GM23248 (cell line): Measurements from ENCODE around the gene RPS17. TPM values are rescaled to one million over a fixed set of nuclear protein-coding genes. Genes with fewer than 3 reads are reported as not detected.

ENCODE experiments used
- DNase-seq: peaks from one replicate; pipeline ENCODE4 v3.0.0-alpha.2; 2015
- H2AFZ ChIP-seq: fragments of 200-600 bp; sonication (generic); 2 replicates; pipeline ENCODE4 v1.6.1; 2016; ENCODE audit warnings: antibody characterized with exemption
- H3F3A ChIP-seq: fragments of 200-600 bp; sonication (generic); 2 replicates; pipeline ENCODE4 v1.6.1; 2016; ENCODE audit warnings: mild to moderate bottlenecking, antibody characterized with exemption, mixed run types; ENCODE audit not compliant: insufficient read depth
- H3K27ac ChIP-seq: fragments of 200-600 bp; sonication (generic); 2 replicates; pipeline ENCODE4 v1.5.1; 2016; ENCODE audit warnings: mild to moderate bottlenecking
- H3K27me3 ChIP-seq: fragments of 200-600 bp; sonication (generic); replicated peaks from 2 replicates; pipeline ENCODE4 v1.6.1; 2016; ENCODE audit warnings: mild to moderate bottlenecking; ENCODE audit not compliant: insufficient read depth
- H3K36me3 ChIP-seq: fragments of 200-600 bp; sonication (generic); 2 replicates; pipeline ENCODE4 v1.6.1; 2016; ENCODE audit warnings: low read depth, mild to moderate bottlenecking
- H3K4me1 ChIP-seq: fragments of 200-600 bp; sonication (generic); 2 replicates; pipeline ENCODE4 v1.6.1; 2016; ENCODE audit warnings: mild to moderate bottlenecking; ENCODE audit not compliant: insufficient read depth
- H3K4me2 ChIP-seq: fragments of 200-600 bp; sonication (generic); one replicate; pipeline ENCODE4 v1.6.1; 2016; ENCODE audit warnings: mild to moderate bottlenecking; ENCODE audit not compliant: unreplicated experiment
- H3K4me3 ChIP-seq: fragments of 200-600 bp; sonication (generic); 2 replicates; pipeline ENCODE4 v1.5.1; 2016; ENCODE audit warnings: mild to moderate bottlenecking
- H3K79me2 ChIP-seq: fragments of 200-600 bp; sonication (generic); 2 replicates; pipeline ENCODE4 v1.6.1; 2016; ENCODE audit warnings: mild to moderate bottlenecking; ENCODE audit not compliant: insufficient read depth
- H3K9ac ChIP-seq: fragments of 200-600 bp; sonication (generic); 2 replicates; pipeline ENCODE4 v1.6.1; 2016; ENCODE audit warnings: mild to moderate bottlenecking
- H3K9me2 ChIP-seq: fragments of 200-600 bp; sonication (generic); 2 replicates; pipeline ENCODE4 v1.6.1; 2016; ENCODE audit warnings: mixed run types, mild to moderate bottlenecking, moderate library complexity; ENCODE audit not compliant: insufficient read depth
- H3K9me3 ChIP-seq: fragments of 200-600 bp; sonication (generic); one replicate; pipeline ENCODE4 v1.6.1; 2017; ENCODE audit warnings: low read depth
- H4K20me1 ChIP-seq: fragments of 200-600 bp; sonication (generic); 2 replicates; pipeline ENCODE4 v1.6.0; 2016; ENCODE audit not compliant: insufficient read depth
- EZH2 ChIP-seq: fragments of 200-600 bp; sonication (generic); IDR thresholded peaks from 2 replicates; pipeline ENCODE4 v1.6.1; 2018; ENCODE audit warnings: antibody characterized with exemption, mild to moderate bottlenecking; ENCODE audit not compliant: insufficient read depth, poor library complexity, severe bottlenecking
- EZH2phosphoT487 ChIP-seq: fragments of 200-600 bp; sonication (generic); IDR thresholded peaks from 2 replicates; pipeline ENCODE4 v1.6.1; 2018; ENCODE audit warnings: antibody characterized with exemption, moderate library complexity, mild to moderate bottlenecking, low read depth; ENCODE audit not compliant: insufficient read depth
- WGBS, 2 experiments: methylation state at CpG; one replicate each; pipeline ENCODE4 v1.1.6; 2015 to 2017; ENCODE audit warnings: low lambda C conversion rate in 2 of 2, low coverage in 1 of 2; ENCODE audit errors: missing lambda C conversion rate in 2 of 2; 5-methylcytosine and 5-hydroxymethylcytosine counted together
- in situ Hi-C: fragments of 300-500 bp; cut with MboI; formaldehyde crosslinking; loops from 2 replicates; pipeline ENCODE4 v1.15.0; 2020
- polyA plus RNA-seq: library from polyadenylated mRNA; unstranded; fragments of >200 nt; fragmentation: Nextera tagmentation; extraction: Ambion mirVana; gene quantifications from 2 replicates; pipeline ENCODE4 v1.2.1, GENCODE V29; 2016
- total RNA-seq: library from RNA; depleted of rRNA; stranded (reverse); fragments of >200 nt; shearing (Covaris generic); gene quantifications from 2 replicates; pipeline ENCODE4 v1.2.3, GENCODE V29; 2014

RPS17 gene
- total and polyA plus RNA-seq, 2 experiments from 2014 or later: 553 to 1,721 TPM

GRCh38 chr15:82533801-82534200 is 6.5 kb downstream of the RPS17 start:
- Histone ChIP-seq H3K9me2 (no peaks in the 10 kb centered on the region), H3F3A (peaks cover 55% of the 10 kb centered on the region), H3K4me3 (no peak overlapping the region), H3K27ac (no peak overlapping the region), H3K4me1 (peaks cover 17% of the 10 kb centered on the region), H3K36me3 (peaks cover 24% of the 10 kb centered on the region), H3K27me3 (no peaks in the 10 kb centered on the region), H3K79me2 (peaks cover 19% of the 10 kb centered on the region), H3K9me3 (no peaks in the 10 kb centered on the region), H3K9ac (no peak overlapping the region), H4K20me1 (peaks cover 23% of the 10 kb centered on the region; the same call in 1 of the 2 replicates), H3K4me2 (no peak overlapping the region), H2AFZ (no peak overlapping the region)
- TF ChIP-seq EZH2 (no peak), EZH2phosphoT487 (no peak)
- in situ Hi-C loops: loop anchor here (25.0 kb wide), 1 partner anchor 478 kb away; the partner anchor contains the start of gene C15orf40
- WGBS, 2 experiments: 96 to 100% methylated on average over 3 of the region's 3 CpGs
- DNase-seq: no peak

GRCh38 chr15:82532991-82533481 is 7.2 kb downstream of the RPS17 start:
- H3K36me3 ChIP-seq: peaks cover 17% of the 10 kb centered on the region
- H3K9ac ChIP-seq: no peak overlapping the region
- no peaks in the 10 kb centered on the region for H3K9me2 ChIP-seq
- H3K4me3 ChIP-seq: no peak overlapping the region
- DNase-seq: no peak
- WGBS, 2 experiments: 78 to 79% methylated on average over 15 of the region's 15 CpGs
- H3K27ac ChIP-seq: no peak overlapping the region
- H3F3A ChIP-seq: peaks cover 48% of the 10 kb centered on the region
- H4K20me1 ChIP-seq: peaks cover 17% of the 10 kb centered on the region; the same call in 1 of the 2 replicates
- in situ Hi-C loops: loop anchor here (25.0 kb wide), 1 partner anchor 479 kb away; the partner anchor contains the start of gene C15orf40
- TF ChIP-seq EZH2 (no peak), EZH2phosphoT487 (no peak)
- H2AFZ ChIP-seq: no peak overlapping the region
- H3K9me3 ChIP-seq: no peaks in the 10 kb centered on the region
- no peaks in the 10 kb centered on the region for H3K27me3 ChIP-seq
- peaks cover 10% of the 10 kb centered on the region for H3K4me1 ChIP-seq
- H3K79me2 ChIP-seq: peaks cover 11% of the 10 kb centered on the region
- no peak overlapping the region for H3K4me2 ChIP-seq

- H4K20me1 ChIP-seq: peaks cover 12% of the 10 kb centered on the region; the same call in 1 of the 2 replicates
- H3K4me1 ChIP-seq: 0 out of 2 replicates have a peak, but pooled peaks cover 5% of the 10 kb centered on the region
- H3K9ac ChIP-seq: no peak overlapping the region
- no peak for DNase-seq
- H3F3A ChIP-seq: peaks cover 42% of the 10 kb centered on the region
- in situ Hi-C loops: loop anchor here (25.0 kb wide), 1 partner anchor 480 kb away; the partner anchor contains the start of gene C15orf40
- peaks cover 5% of the 10 kb centered on the region for H3K79me2 ChIP-seq
- H3K27ac ChIP-seq: no peak overlapping the region
- no peak overlapping the region for H3K4me3 ChIP-seq
- H3K27me3 ChIP-seq: no peaks in the 10 kb centered on the region
- H2AFZ ChIP-seq: no peak overlapping the region
- H3K9me3 ChIP-seq: no peaks in the 10 kb centered on the region
- H3K4me2 ChIP-seq: no peak overlapping the region
- 83 to 87% methylated on average over 8 to 9 of the region's 9 CpGs for WGBS, 2 experiments
- peaks cover 11% of the 10 kb centered on the region for H3K36me3 ChIP-seq
- TF ChIP-seq EZH2 (no peak), EZH2phosphoT487 (no peak)
- H3K9me2 ChIP-seq: no peaks in the 10 kb centered on the region
These were observed 7.8 kb downstream of the RPS17 start for GRCh38 chr15:82532383-82532990.

GRCh38 chr15:82531496-82532382 is 8.5 kb downstream of the RPS17 start:
- H3K27me3 ChIP-seq: no peaks in the 10 kb centered on the region
- peaks cover 6% of the 10 kb centered on the region; the same call in 1 of the 2 replicates for H4K20me1 ChIP-seq
- H3K9me3 ChIP-seq: no peaks in the 10 kb centered on the region
- H3K79me2 ChIP-seq: no peaks in the 10 kb centered on the region
- no peak overlapping the region for H2AFZ ChIP-seq
- no peak overlapping the region for H3K27ac ChIP-seq
- H3K4me1 ChIP-seq: no peaks in the 10 kb centered on the region
- H3K4me2 ChIP-seq: no peak overlapping the region
- no peaks in the 10 kb centered on the region for H3K9me2 ChIP-seq
- WGBS, 2 experiments: 66 to 75% methylated on average over 8 to 11 of the region's 11 CpGs
- H3K36me3 ChIP-seq: peaks cover 4% of the 10 kb centered on the region; the same call in 1 of the 2 replicates
- in situ Hi-C loops: loop anchor here (25.0 kb wide), 1 partner anchor 481 kb away; the partner anchor contains the start of gene C15orf40
- peak; percentile 0 for DNase-seq
- no peak overlapping the region for H3K9ac ChIP-seq
- TF ChIP-seq EZH2 (no peak), EZH2phosphoT487 (no peak)
- no peak overlapping the region for H3K4me3 ChIP-seq
- peaks cover 35% of the 10 kb centered on the region for H3F3A ChIP-seq
